Neural progenitor cell (in vitro differentiated cells): Measurements from ENCODE around the gene TWF1. TPM values are rescaled to one million over a fixed set of nuclear protein-coding genes. Genes with fewer than 3 reads are reported as not detected.
"Not testable (repeated sequence)": the region's sequence is repeated elsewhere in the genome, so short reads cannot be mapped to it uniquely, and the experiment has no call there.

ENCODE experiments used
- DNase-seq: peaks from one replicate; pipeline ENCODE4 v3.0.0-alpha.2; 2016; ENCODE audit warnings: low spot score
- H2AFZ ChIP-seq: fragments of 200-600 bp; sonication (generic); replicated peaks from 2 replicates; pipeline ENCODE4 v1.6.1; 2016; ENCODE audit warnings: antibody characterized with exemption
- H3F3A ChIP-seq: fragments of 200-600 bp; sonication (generic); 2 replicates; pipeline ENCODE4 v1.6.1; 2016; ENCODE audit warnings: antibody characterized with exemption, low read depth
- H3K27ac ChIP-seq: fragments of 200-600 bp; sonication (generic); 2 replicates; pipeline ENCODE4 v1.5.1; 2016; ENCODE audit warnings: mild to moderate bottlenecking
- H3K27me3 ChIP-seq: fragments of 200-600 bp; sonication (generic); 2 replicates; pipeline ENCODE4 v1.6.1; 2016; ENCODE audit warnings: mild to moderate bottlenecking, moderate library complexity
- H3K36me3 ChIP-seq: fragments of 200-600 bp; sonication (generic); 2 replicates; pipeline ENCODE4 v1.5.1; 2016
- H3K4me1 ChIP-seq: fragments of 200-600 bp; sonication (generic); 2 replicates; pipeline ENCODE4 v1.6.1; 2016; ENCODE audit warnings: mixed run types
- H3K4me2 ChIP-seq: fragments of 200-600 bp; sonication (generic); 2 replicates; pipeline ENCODE4 v1.6.1; 2016
- H3K4me3 ChIP-seq: fragments of 200-600 bp; sonication (generic); 2 replicates; pipeline ENCODE4 v1.5.1; 2016
- H3K79me2 ChIP-seq: fragments of 200-600 bp; sonication (generic); 2 replicates; pipeline ENCODE4 v1.6.1; 2016; ENCODE audit warnings: low read depth
- H3K9ac ChIP-seq: fragments of 200-600 bp; sonication (generic); 2 replicates; pipeline ENCODE4 v1.6.1; 2016
- H3K9me3 ChIP-seq: fragments of 200-600 bp; sonication (generic); 2 replicates; pipeline ENCODE4 v1.5.1; 2016; ENCODE audit warnings: low read depth
- H4K20me1 ChIP-seq: fragments of 200-600 bp; sonication (generic); 2 replicates; pipeline ENCODE4 v1.6.1; 2016; ENCODE audit warnings: low read depth
- H3K27ac Mint-ChIP-seq: 3 replicates; pipeline ENCODE4 v1.8.0; 2021; ENCODE audit warnings: mixed read lengths
- H3K27me3 Mint-ChIP-seq: 2 replicates; pipeline ENCODE4 v1.8.0; 2022; ENCODE audit warnings: low read depth, mild to moderate bottlenecking, inconsistent platforms, moderate library complexity, mixed read lengths; ENCODE audit not compliant: insufficient read depth
- H3K36me3 Mint-ChIP-seq: 3 replicates; pipeline ENCODE4 v1.8.0; 2021; ENCODE audit warnings: mixed read lengths
- H3K4me1 Mint-ChIP-seq: 3 replicates; pipeline ENCODE4 v1.8.0; 2021; ENCODE audit warnings: mixed read lengths
- H3K4me3 Mint-ChIP-seq: 3 replicates; pipeline ENCODE4 v1.8.0; 2021; ENCODE audit warnings: mild to moderate bottlenecking, moderate library complexity, mixed read lengths
- H3K9me3 Mint-ChIP-seq: 3 replicates; pipeline ENCODE4 v1.8.0; 2020; ENCODE audit warnings: mixed read lengths
- CTCF ChIP-seq: fragments of 200-600 bp; sonication (generic); IDR thresholded peaks from 2 replicates; pipeline ENCODE4 v1.5.1; 2017; ENCODE audit warnings: antibody characterized with exemption, mild to moderate bottlenecking
- EZH2 ChIP-seq: fragments of 200-600 bp; sonication (generic); IDR thresholded peaks from 2 replicates; pipeline ENCODE4 v1.6.1; 2017; ENCODE audit warnings: antibody characterized with exemption, mild to moderate bottlenecking, moderate library complexity
- EZH2phosphoT487 ChIP-seq: fragments of 200-600 bp; sonication (generic); IDR thresholded peaks from 2 replicates; pipeline ENCODE4 v1.6.1; 2017; ENCODE audit warnings: antibody characterized with exemption
- total RNA-seq: library from RNA; depleted of rRNA; stranded (reverse); fragments of >200 nt; gene quantifications from 2 replicates; pipeline ENCODE4 v1.2.3, GENCODE V29; 2015; ENCODE audit warnings: low replicate concordance

The TWF1 gene
- total RNA-seq, 1 donor from 2014 or later: 69.2 TPM

- no peak overlapping the region for H3K27ac ChIP-seq
- H3K36me3 ChIP-seq: peaks cover 12% of the 10 kb centered on the region
- Mint-ChIP-seq H3K4me3 (peak overlapping the region; percentile 79), H3K4me1 (peaks cover 3% of the 10 kb centered on the region), H3K27ac (no peak overlapping the region), H3K36me3 (no peaks in the 10 kb centered on the region), H3K27me3 (peaks cover 2% of the 10 kb centered on the region), H3K9me3 (peaks cover 4% of the 10 kb centered on the region)
- H3K79me2 ChIP-seq: peaks cover 25% of the 10 kb centered on the region
- H3F3A ChIP-seq: peaks cover 13% of the 10 kb centered on the region
- no peaks in the 10 kb centered on the region for H3K27me3 ChIP-seq
- H3K4me1 ChIP-seq: peaks cover 18% of the 10 kb centered on the region
- peak overlapping the region; percentile 82 for H3K4me2 ChIP-seq
- no peak overlapping the region for H3K9ac ChIP-seq
- H2AFZ ChIP-seq: peak overlapping the region; percentile 72
- no peaks in the 10 kb centered on the region for H3K9me3 ChIP-seq
- H3K4me3 ChIP-seq: peak overlapping the region; percentile 69
- TF ChIP-seq EZH2phosphoT487: no peak
- no peak for TF ChIP-seq CTCF
- no peak for TF ChIP-seq EZH2
- no peaks in the 10 kb centered on the region for H4K20me1 ChIP-seq
- DNase-seq: peak; percentile 43
Measured at GRCh38 chr12:43758247-43758727, 47.8 kb downstream of the TWF1 start.

- Histone ChIP-seq H3K4me2 (no peak overlapping the region), H4K20me1 (no peaks in the 10 kb centered on the region), H3F3A (peaks cover 2% of the 10 kb centered on the region), H3K4me3 (no peak overlapping the region), H3K36me3 (peaks cover 12% of the 10 kb centered on the region), H3K79me2 (peaks cover 26% of the 10 kb centered on the region), H3K4me1 (peaks cover 4% of the 10 kb centered on the region), H3K9ac (no peak overlapping the region), H3K27me3 (no peaks in the 10 kb centered on the region), H2AFZ (no peak overlapping the region), H3K27ac (no peak overlapping the region), H3K9me3 (no peaks in the 10 kb centered on the region)
- no peaks in the 10 kb centered on the region for H3K27me3 Mint-ChIP-seq
- H3K9me3 Mint-ChIP-seq: peaks cover 4% of the 10 kb centered on the region
- no peak for DNase-seq
- no peak for TF ChIP-seq EZH2phosphoT487
- no peak for TF ChIP-seq EZH2
- TF ChIP-seq CTCF: no peak
- H3K4me1 Mint-ChIP-seq: peaks cover 3% of the 10 kb centered on the region
- no peaks in the 10 kb centered on the region for H3K36me3 Mint-ChIP-seq
- no peak overlapping the region for H3K4me3 Mint-ChIP-seq
- no peak overlapping the region for H3K27ac Mint-ChIP-seq
Measured at GRCh38 chr12:43754015-43754414, 52.1 kb downstream of the TWF1 start.

DNA sequence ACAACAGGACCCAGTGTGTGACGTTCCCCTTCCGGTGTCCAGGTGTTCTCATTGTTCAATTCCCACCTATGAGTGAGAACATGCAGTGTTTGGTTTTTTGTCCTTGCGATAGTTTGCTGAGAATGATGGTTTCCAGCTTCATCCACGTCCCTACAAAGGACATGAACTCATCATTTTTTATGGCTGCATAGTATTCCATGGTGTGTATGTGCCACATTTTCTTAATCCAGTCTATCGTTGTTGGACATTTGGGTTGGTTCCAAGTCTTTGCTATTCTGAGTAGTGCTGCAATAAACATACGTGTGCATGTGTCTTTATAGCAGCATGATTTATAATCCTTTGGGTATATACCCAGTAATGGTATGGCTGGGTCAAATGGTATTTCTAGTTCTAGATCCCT is 54.8 kb downstream of the TWF1 start:
- H3K4me1 Mint-ChIP-seq, H3K27me3 Mint-ChIP-seq, H3K4me1 ChIP-seq, H3K9me3 Mint-ChIP-seq, DNase-seq, H3K9ac ChIP-seq, H3K4me2 ChIP-seq, H3K27ac Mint-ChIP-seq, H2AFZ ChIP-seq, H3K36me3 Mint-ChIP-seq, H4K20me1 ChIP-seq, H3K9me3 ChIP-seq, H3K27ac ChIP-seq, H3K4me3 ChIP-seq, H3F3A ChIP-seq, H3K27me3 ChIP-seq, H3K4me3 Mint-ChIP-seq: not testable (repeated sequence)
- Histone ChIP-seq H3K36me3 (peaks cover 12% of the 10 kb centered on the region), H3K79me2 (peaks cover 11% of the 10 kb centered on the region)

DNA sequence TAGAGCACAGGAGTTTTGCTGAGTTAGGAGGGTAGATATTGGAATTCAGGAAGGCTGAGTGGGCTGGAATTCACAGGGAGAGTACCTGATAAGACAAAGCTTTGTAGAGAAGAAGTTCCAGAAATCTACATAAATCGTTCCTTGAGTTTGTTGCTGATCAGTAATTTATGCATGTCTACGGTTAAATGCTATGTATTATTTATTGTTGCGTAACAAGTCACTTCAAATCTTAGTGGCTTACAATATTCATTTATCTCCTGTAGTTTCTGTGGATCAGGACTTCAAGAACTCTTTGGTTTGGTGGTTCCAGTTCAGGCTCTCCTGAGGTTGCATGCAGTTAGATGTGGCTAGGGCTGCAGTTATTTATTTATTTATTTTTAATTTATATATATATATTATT is 55.3 kb downstream of the TWF1 start:
- Histone ChIP-seq H3K9me3 (no peaks in the 10 kb centered on the region), H3K27me3 (no peaks in the 10 kb centered on the region), H3K4me1 (peaks cover 4% of the 10 kb centered on the region), H2AFZ (no peak overlapping the region), H3K4me3 (no peak overlapping the region), H3K9ac (no peak overlapping the region), H3F3A (no peaks in the 10 kb centered on the region), H3K79me2 (peaks cover 8% of the 10 kb centered on the region), H3K27ac (no peak overlapping the region), H3K4me2 (no peak overlapping the region), H4K20me1 (no peaks in the 10 kb centered on the region), H3K36me3 (peaks cover 12% of the 10 kb centered on the region)
- Mint-ChIP-seq H3K27ac (no peak overlapping the region), H3K36me3 (no peaks in the 10 kb centered on the region), H3K4me1 (no peaks in the 10 kb centered on the region), H3K27me3 (no peaks in the 10 kb centered on the region), H3K9me3 (no peaks in the 10 kb centered on the region), H3K4me3 (no peak overlapping the region)
- TF ChIP-seq CTCF (no peak), EZH2phosphoT487 (no peak), EZH2 (no peak)
- DNase-seq: no peak
